WTC11 (cell line): ENCODE results near the gene MEGF6.

Experiments
- AFF4 ChIP-seq: sonication (generic); formaldehyde crosslinking; IDR thresholded peaks from 2 replicates; pipeline ENCODE4 v1.8.1; 2023; ENCODE audit warnings: mild to moderate bottlenecking, missing genetic modification reagents, borderline replicate concordance
- CREB1 ChIP-seq: sonication (generic); formaldehyde crosslinking; IDR thresholded peaks from 2 replicates; pipeline ENCODE4 v1.8.0; 2023; ENCODE audit warnings: mild to moderate bottlenecking, missing genetic modification reagents
- ESRRA ChIP-seq: sonication (generic); formaldehyde crosslinking; IDR thresholded peaks from 2 replicates; pipeline ENCODE4 v1.8.1; 2022; ENCODE audit warnings: mild to moderate bottlenecking, missing genetic modification reagents, borderline replicate concordance
- NR2C2 ChIP-seq: sonication (generic); formaldehyde crosslinking; IDR thresholded peaks from 2 replicates; pipeline ENCODE4 v1.8.0; 2022; ENCODE audit warnings: mild to moderate bottlenecking, missing genetic modification reagents
- NR3C1 ChIP-seq: sonication (generic); formaldehyde crosslinking; conservative IDR thresholded peaks from 2 replicates; pipeline ENCODE4 v1.8.1; 2023; ENCODE audit warnings: low read depth, mild to moderate bottlenecking, missing genetic modification reagents
- SMAD4 ChIP-seq: sonication (generic); formaldehyde crosslinking; IDR thresholded peaks from 2 replicates; pipeline ENCODE4 v1.8.0; 2022; ENCODE audit warnings: mild to moderate bottlenecking, missing genetic modification reagents
- SP1 ChIP-seq: sonication (generic); formaldehyde crosslinking; conservative IDR thresholded peaks from 2 replicates; pipeline ENCODE4 v1.8.1; 2022; ENCODE audit warnings: missing genetic modification reagents
- TEAD1 ChIP-seq: sonication (generic); formaldehyde crosslinking; IDR thresholded peaks from 2 replicates; pipeline ENCODE4 v1.8.0; 2022; ENCODE audit warnings: mild to moderate bottlenecking, missing genetic modification reagents
- TP53 ChIP-seq: sonication (generic); formaldehyde crosslinking; IDR thresholded peaks from 2 replicates; pipeline ENCODE4 v1.8.1; 2023; ENCODE audit warnings: mild to moderate bottlenecking, missing genetic modification reagents
- ZBTB21 ChIP-seq: sonication (generic); formaldehyde crosslinking; IDR thresholded peaks from 2 replicates; pipeline ENCODE4 v1.8.1; 2023; ENCODE audit warnings: mild to moderate bottlenecking, missing genetic modification reagents, borderline replicate concordance
- ZBTB43 ChIP-seq: sonication (generic); formaldehyde crosslinking; IDR thresholded peaks from 2 replicates; pipeline ENCODE4 v1.8.1; 2023; ENCODE audit warnings: mild to moderate bottlenecking, missing genetic modification reagents
- TF ChIP-seq, protein P1 (sequence below): fragments of 200-600 bp; IDR thresholded peaks from 2 replicates; pipeline ENCODE4 v1.8.0; 2022; ENCODE audit warnings: antibody characterized with exemption
- TF ChIP-seq, protein P2 (sequence below): sonication (generic); formaldehyde crosslinking; IDR thresholded peaks from 2 replicates; pipeline ENCODE4 v1.8.1; 2023; ENCODE audit warnings: mild to moderate bottlenecking, missing genetic modification reagents, moderate library complexity

DNA sequence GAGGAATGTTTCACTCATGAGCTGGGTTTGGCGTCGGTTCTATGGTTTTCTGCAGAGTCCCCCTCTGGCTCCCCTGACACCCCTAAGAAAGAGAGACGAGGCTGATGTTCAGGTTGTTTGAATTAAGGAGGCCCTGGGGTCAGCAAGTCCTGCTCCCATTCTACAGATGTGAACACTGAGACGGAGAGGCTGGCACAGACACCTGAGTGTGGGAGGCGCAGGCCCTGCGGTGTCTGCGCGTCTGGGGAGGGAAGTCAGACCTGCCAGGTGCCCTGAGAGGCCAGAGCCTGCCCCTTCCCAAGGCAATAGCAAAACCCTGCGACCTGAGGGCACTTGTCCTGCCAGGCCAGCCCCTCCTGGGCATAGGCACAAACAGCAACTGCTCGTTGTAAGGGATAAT, 47.7 kb downstream of the MEGF6 start:
- TF ChIP-seq, protein P1, sequence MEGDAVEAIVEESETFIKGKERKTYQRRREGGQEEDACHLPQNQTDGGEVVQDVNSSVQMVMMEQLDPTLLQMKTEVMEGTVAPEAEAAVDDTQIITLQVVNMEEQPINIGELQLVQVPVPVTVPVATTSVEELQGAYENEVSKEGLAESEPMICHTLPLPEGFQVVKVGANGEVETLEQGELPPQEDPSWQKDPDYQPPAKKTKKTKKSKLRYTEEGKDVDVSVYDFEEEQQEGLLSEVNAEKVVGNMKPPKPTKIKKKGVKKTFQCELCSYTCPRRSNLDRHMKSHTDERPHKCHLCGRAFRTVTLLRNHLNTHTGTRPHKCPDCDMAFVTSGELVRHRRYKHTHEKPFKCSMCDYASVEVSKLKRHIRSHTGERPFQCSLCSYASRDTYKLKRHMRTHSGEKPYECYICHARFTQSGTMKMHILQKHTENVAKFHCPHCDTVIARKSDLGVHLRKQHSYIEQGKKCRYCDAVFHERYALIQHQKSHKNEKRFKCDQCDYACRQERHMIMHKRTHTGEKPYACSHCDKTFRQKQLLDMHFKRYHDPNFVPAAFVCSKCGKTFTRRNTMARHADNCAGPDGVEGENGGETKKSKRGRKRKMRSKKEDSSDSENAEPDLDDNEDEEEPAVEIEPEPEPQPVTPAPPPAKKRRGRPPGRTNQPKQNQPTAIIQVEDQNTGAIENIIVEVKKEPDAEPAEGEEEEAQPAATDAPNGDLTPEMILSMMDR, result no peak
- no peak for TF ChIP-seq CREB1 (CRISPR knock-in tag)
- TF ChIP-seq, protein P2, sequence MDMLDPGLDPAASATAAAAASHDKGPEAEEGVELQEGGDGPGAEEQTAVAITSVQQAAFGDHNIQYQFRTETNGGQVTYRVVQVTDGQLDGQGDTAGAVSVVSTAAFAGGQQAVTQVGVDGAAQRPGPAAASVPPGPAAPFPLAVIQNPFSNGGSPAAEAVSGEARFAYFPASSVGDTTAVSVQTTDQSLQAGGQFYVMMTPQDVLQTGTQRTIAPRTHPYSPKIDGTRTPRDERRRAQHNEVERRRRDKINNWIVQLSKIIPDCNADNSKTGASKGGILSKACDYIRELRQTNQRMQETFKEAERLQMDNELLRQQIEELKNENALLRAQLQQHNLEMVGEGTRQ (CRISPR knock-in tag), result no peak
- no peak for TF ChIP-seq ZBTB43 (CRISPR knock-in tag)
- TF ChIP-seq TEAD1 (CRISPR knock-in tag), result no peak
- no peak for TF ChIP-seq SP1 (CRISPR knock-in tag)
- TF ChIP-seq ZBTB21, result no peak
- TF ChIP-seq NR3C1 (CRISPR knock-in tag), result no peak
- no peak for TF ChIP-seq AFF4 (CRISPR knock-in tag)
- TF ChIP-seq SMAD4 (CRISPR knock-in tag), result no peak
- TF ChIP-seq TP53 (CRISPR knock-in tag), result no peak
- no peak for TF ChIP-seq ESRRA (CRISPR knock-in tag)
- TF ChIP-seq NR2C2 (CRISPR knock-in tag), result no peak
